ENCODE results near the gene CDK5R2.

Gene CDK5R2

DNA sequence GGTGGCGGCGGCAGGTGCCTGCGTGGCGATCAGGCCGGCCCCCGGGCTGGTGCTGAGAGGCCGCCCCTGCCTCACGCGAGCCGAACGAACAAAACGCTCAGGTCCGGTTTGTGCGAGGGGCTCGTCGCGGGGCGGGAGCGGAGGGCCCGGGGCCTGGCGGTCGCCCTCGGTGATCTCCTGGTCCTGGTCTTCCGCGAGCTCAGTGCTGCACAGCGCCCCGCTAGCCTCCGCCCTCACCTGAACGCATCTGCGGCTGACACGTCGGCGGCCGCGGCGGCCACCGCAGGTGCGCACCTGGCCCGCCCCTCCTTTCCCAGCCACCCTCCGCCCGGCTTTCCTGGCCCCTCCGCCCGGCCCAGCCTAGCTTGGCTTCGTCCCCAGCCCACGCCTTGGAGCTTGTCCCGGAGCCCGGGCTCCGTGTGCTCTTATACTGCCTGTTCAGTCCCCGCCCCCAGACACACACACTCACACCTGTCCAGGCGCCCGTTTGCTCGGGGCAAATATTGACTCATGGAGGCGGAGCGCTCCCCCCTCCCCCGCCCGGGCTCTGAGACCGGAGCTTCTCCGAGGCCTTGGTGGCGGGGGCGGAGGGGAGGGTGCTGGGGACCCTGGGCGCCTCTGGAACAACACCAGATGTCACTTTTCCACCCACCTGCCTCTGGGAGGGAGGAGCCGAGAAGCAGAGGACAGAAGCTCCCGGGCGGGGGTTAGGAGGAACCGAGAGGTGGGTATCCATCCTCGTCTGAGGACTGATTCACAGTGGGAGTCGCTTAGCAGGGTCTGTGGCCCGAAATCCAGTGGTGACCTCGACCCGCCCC is 42.3 kb downstream of the CDK5R2 start:
- FAIRE-seq (no peak), DNase-seq (ENCODE audit: low spot score) (no peak)

DNA sequence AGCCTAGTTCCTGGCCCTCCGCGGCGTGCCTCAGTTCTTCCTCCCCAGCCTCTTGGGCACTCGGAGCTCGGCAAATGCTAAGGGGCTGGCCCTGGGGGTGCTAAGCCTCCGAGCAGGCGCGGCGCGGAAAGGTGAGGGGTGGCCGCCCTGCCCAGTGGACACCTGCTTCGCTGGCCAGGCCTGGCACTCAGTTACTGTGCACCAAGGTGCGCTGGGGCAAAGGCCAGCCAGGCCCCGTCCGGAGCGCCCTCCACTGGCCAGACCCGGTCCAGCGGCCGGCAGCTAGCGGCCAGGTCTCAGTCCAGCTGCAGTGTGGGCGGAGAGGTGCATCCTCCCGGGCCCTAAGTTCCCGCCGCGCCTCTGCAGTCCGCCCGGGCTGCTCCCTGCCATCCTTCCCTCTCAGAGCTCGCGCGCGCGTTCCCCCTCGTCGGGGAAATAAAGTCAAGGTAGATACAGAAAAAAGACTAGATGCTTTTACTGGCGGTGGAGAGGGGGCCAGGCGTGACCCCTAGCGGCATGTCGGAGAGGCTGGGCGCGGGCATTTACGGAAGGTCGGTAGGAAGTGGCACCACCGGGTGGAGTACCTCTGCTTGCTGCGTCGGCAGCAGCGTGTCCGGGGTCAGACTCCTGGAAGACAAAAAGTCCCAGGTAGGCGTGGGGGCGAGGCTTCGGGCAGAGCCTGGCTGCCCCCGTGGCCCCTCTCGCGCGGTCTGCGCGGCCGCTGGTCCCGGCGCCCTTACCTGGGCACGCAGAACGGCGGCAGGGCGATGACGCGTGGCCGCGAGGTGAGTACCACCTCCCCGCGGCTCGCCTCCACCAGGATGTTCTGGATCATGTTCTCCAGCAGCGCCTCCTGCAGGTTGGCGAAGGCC is 43.2 kb downstream of the CDK5R2 start:
- no peak for FAIRE-seq

DNA sequence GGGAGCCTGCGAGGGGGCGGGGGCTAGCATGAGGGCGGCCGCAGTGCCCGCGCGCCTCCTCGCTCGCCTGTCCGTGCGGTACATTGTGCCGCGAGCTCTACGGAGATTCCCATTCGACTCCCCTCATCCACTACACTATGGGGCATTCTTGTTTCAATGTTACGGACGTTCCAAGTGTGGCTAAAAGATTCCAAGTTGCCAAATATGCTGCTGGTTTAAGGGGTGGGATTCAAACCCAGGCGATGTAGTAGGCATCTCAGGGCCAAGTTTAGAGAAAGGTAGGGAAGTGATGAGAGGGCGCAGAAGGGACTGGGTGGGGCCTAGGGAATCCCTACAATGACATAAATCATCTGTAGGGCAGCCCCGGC is 43.8 kb downstream of the CDK5R2 start:
- FAIRE-seq (no peak), DNase-seq (ENCODE audit: low spot score) (no peak)

More for the DNA sequence above, 43.2 kb downstream of the CDK5R2 start:
- DNase-seq (ENCODE audit: low spot score) = no peak

DNA sequence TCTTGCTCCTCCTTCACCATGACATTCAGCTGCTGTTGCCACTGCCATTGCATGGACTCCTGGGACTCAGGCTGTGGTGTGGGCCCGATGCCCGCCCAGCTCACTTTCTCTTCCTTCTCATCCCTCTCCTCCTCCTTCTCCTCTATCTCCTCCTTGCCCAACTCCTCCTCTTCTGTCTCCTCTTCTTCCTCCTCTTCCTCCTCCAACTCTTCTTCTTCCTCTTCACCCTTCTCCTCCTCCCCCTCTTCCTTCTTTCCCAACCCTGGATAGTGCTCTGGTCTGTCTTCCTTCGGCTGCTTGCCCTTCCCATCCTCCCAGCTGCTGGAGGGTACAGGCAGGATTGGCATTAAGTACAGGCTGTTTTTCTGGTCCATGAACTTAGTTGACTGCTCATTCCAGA is 44.5 kb downstream of the CDK5R2 start:
- no peak for DNase-seq (ENCODE audit: low spot score)
- no peak for FAIRE-seq

DNA sequence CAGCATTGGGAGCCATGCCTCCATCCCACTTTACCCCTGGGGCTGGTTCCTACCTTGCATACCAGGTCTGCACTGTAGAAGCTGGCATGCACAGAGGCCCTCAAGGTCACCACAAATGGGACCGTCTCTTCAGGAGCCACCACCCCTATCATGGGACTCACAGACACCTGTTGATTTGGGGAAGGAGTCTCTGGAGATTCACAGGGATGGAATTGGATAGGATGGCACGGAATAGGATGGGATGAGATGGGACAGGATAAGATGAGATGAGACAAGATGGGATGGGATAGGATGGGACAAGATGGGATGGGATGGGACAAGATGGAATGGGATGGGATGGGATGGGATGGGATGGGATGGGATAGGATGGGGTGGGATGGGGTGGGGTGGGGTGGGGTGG is 49.8 kb downstream of the CDK5R2 start:
- DNase-seq (ENCODE audit: low spot score) (no peak), FAIRE-seq (no peak)

DNA sequence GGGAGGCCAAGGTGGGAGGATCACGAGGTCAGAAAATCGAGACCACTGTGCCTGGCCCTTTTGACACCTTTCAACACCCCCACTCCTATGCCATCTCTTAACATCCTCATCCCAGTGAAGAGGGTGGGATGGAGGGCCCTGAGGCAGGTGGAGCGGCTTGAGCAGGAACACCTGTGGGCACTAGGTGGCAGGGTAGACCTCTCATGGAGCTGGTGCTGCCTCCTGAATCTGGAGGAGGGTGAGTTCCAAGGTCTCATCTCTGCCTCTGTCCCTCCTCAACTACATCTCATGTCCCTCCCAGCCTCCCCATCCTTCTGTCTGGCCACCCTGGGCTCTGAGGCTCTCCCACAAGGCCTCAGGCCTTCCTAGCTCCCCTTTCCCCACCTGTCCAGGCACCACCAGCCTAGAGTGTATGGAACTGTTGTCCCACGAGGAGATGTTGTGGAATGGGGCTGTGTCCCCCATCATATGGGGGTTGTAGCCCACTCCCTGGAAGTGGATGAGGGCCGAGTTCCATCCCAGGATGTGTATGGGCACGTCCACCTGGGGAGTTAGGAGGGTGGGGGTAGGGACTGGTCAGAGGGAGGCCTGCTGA is 50.8 kb downstream of the CDK5R2 start:
- FAIRE-seq = no peak

DNA sequence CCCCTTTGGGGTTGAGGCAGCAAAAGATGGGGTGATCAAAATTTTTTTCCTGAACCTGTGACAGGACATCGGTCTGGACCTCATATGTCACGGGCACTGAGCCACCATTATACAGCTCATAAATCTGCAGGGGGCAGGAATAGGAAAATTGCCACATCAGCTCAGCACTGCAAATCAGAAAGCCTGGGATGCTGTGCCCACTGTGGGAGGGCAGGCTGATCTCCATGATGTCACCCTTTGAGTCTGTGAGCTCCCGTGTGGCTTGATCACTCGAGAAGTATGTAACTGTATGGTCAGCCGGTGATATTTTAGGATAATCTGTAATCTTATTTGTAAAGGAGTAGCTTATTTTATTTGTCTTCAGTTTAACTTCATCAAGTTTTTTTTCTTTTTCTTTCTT is 51.4 kb downstream of the CDK5R2 start:
- FAIRE-seq = no peak
- no peak for DNase-seq (ENCODE audit: low spot score)

More for the DNA sequence above, 50.8 kb downstream of the CDK5R2 start:
- DNase-seq (ENCODE audit: low spot score) = no peak

Measured in RCC 7860 (cell line).